ENCODE measurements around the gene MACF1. TPM values are rescaled to one million over a fixed set of nuclear protein-coding genes. Genes with fewer than 3 reads are reported as not detected.

MACF1 gene
- total RNA-seq, 6 donors from 2014 or later, result 359 to 1,160 (median 531) TPM

- peak in 1 of 2 donors; percentile 64 for DNase-seq
- Histone ChIP-seq H3K36me3 (peaks cover 0 to 68% (median 24%) of the 10 kb centered on the region in 4 donors), H3K27ac (peak overlapping the region; percentile 7 to 53 (median 20)), H3K27me3 (no peaks in the 10 kb centered on the region), H3K4me1 (peaks cover 5 to 35% (median 10%) of the 10 kb centered on the region in 4 donors), H3K9me3 (no peaks in the 10 kb centered on the region), H3K4me3 (no peak overlapping the region)
- TF ChIP-seq POLR2AphosphoS5 (IDR thresholded peaks at IDR 0.05) (no peak), CTCF (IDR thresholded peaks at IDR 0.05) (peak; percentile 64 to 86 (median 77)), POLR2A (IDR thresholded peaks at IDR 0.05) (peak in 1 of 4 donors; percentile 22), EP300 (IDR thresholded peaks at IDR 0.05) (no peak)
- ATAC-seq (ENCODE audit: low FRiP score in 2 of 2), result peak; percentile 85 to 86
- 32 to 44% methylated on average over 7 of the region's 7 CpGs for WGBS, 2 donors
Measured at GRCh38 chr1:39258146-39258924, 53.8 kb downstream of the MACF1 start.

- Histone ChIP-seq H3K4me1 (peaks cover 5 to 35% (median 10%) of the 10 kb centered on the region in 4 donors), H3K27ac (peak overlapping the region; percentile 7 to 53 (median 20)), H3K9me3 (no peaks in the 10 kb centered on the region), H3K4me3 (no peak overlapping the region), H3K36me3 (peaks cover 0 to 67% (median 24%) of the 10 kb centered on the region in 4 donors), H3K27me3 (no peaks in the 10 kb centered on the region)
- ATAC-seq (ENCODE audit: low FRiP score in 2 of 2) (peak; percentile 26), DNase-seq (no peak)
- TF ChIP-seq POLR2AphosphoS5 (IDR thresholded peaks at IDR 0.05) (no peak), CTCF (IDR thresholded peaks at IDR 0.05) (no peak), POLR2A (IDR thresholded peaks at IDR 0.05) (no peak), EP300 (IDR thresholded peaks at IDR 0.05) (no peak)
Measured at GRCh38 chr1:39258925-39259244, 54.4 kb downstream of the MACF1 start.

- 75 to 86% methylated on average over 2 of the region's 2 CpGs for WGBS, 2 donors
- no peak overlapping the region for H3K27ac ChIP-seq
- TF ChIP-seq CTCF (IDR thresholded peaks at IDR 0.05) (no peak), EP300 (IDR thresholded peaks at IDR 0.05) (no peak), POLR2A (IDR thresholded peaks at IDR 0.05) (no peak), POLR2AphosphoS5 (IDR thresholded peaks at IDR 0.05) (no peak)
- DNase-seq (no peak), ATAC-seq (ENCODE audit: low FRiP score in 2 of 2) (no peak)
- H3K4me3 ChIP-seq, result no peak overlapping the region
- H3K27me3 ChIP-seq, result no peaks in the 10 kb centered on the region
- peaks cover 0 to 38% (median 12%) of the 10 kb centered on the region in 4 donors for H3K36me3 ChIP-seq
- H3K4me1 ChIP-seq, result peaks cover 5 to 28% (median 15%) of the 10 kb centered on the region in 4 donors
- no peaks in the 10 kb centered on the region for H3K9me3 ChIP-seq
Measured at GRCh38 chr1:39261712-39262221, 57.3 kb downstream of the MACF1 start.

- DNase-seq (no peak), ATAC-seq (ENCODE audit: low FRiP score in 2 of 2) (no peak)
- H3K4me3 ChIP-seq, result no peak overlapping the region
- H3K4me1 ChIP-seq, result peaks cover 8 to 36% (median 20%) of the 10 kb centered on the region in 4 donors
- no peaks in the 10 kb centered on the region for H3K27me3 ChIP-seq
- H3K27ac ChIP-seq, result peak overlapping the region in 1 of 4 donors; percentile 0
- peaks cover 0 to 29% (median 9%) of the 10 kb centered on the region in 4 donors for H3K36me3 ChIP-seq
- no peaks in the 10 kb centered on the region for H3K9me3 ChIP-seq
- 57 to 67% methylated on average over 4 of the region's 4 CpGs for WGBS, 2 donors
- TF ChIP-seq POLR2A (IDR thresholded peaks at IDR 0.05), result no peak
- TF ChIP-seq EP300 (IDR thresholded peaks at IDR 0.05), result no peak
- no peak for TF ChIP-seq CTCF (IDR thresholded peaks at IDR 0.05)
- TF ChIP-seq POLR2AphosphoS5 (IDR thresholded peaks at IDR 0.05), result no peak
Measured at GRCh38 chr1:39262802-39263201, 58.3 kb downstream of the MACF1 start.
